ENCODE results near the gene FRMD8. TPM values are rescaled to one million over a fixed set of nuclear protein-coding genes. Genes with fewer than 3 reads are reported as not detected.
A peak's percentile ranks its signal among the peaks of the same experiment; 100 is the strongest.

FRMD8 gene
- total RNA-seq, 1 donor from 2014 or later, result 22.6 TPM

DNA sequence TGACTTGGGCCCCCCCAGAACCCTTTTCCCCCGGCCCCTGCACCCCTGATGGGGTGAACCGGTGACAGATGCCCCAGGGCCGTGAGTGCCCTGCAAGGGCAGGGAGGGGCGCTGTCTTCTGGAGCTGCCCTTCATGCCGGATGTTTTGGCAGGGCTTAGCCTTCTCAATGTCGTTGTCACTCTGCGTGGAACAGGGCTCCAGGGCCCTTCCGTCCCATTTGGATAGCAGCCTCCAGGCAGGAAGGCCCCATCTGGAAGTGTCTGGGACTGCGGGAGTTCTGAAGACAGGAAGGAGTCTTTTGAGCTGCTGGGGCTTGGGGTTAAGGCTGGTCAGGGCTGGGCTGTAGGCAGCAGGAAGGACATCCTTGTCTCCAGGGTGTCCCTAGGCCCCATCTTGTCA lies 4.6 kb downstream of the FRMD8 start:
- ATAC-seq (no peak), DNase-seq (no peak)
- H3K4me3 ChIP-seq, result peak overlapping the region; percentile 37
- TF ChIP-seq, protein P1, sequence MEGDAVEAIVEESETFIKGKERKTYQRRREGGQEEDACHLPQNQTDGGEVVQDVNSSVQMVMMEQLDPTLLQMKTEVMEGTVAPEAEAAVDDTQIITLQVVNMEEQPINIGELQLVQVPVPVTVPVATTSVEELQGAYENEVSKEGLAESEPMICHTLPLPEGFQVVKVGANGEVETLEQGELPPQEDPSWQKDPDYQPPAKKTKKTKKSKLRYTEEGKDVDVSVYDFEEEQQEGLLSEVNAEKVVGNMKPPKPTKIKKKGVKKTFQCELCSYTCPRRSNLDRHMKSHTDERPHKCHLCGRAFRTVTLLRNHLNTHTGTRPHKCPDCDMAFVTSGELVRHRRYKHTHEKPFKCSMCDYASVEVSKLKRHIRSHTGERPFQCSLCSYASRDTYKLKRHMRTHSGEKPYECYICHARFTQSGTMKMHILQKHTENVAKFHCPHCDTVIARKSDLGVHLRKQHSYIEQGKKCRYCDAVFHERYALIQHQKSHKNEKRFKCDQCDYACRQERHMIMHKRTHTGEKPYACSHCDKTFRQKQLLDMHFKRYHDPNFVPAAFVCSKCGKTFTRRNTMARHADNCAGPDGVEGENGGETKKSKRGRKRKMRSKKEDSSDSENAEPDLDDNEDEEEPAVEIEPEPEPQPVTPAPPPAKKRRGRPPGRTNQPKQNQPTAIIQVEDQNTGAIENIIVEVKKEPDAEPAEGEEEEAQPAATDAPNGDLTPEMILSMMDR (IDR thresholded peaks at IDR 0.05), result no peak
- no peaks in the 10 kb centered on the region for H3K9me3 ChIP-seq
- peaks cover 52% of the 10 kb centered on the region for H3K36me3 ChIP-seq
- no peaks in the 10 kb centered on the region for H3K27me3 ChIP-seq (ENCODE audit: low read depth)
- peaks cover 59% of the 10 kb centered on the region for H3K4me1 ChIP-seq
- intact Hi-C loops (cut with DNase I), result no loop called here
- H3K27ac ChIP-seq, result peak overlapping the region; percentile 80

DNA sequence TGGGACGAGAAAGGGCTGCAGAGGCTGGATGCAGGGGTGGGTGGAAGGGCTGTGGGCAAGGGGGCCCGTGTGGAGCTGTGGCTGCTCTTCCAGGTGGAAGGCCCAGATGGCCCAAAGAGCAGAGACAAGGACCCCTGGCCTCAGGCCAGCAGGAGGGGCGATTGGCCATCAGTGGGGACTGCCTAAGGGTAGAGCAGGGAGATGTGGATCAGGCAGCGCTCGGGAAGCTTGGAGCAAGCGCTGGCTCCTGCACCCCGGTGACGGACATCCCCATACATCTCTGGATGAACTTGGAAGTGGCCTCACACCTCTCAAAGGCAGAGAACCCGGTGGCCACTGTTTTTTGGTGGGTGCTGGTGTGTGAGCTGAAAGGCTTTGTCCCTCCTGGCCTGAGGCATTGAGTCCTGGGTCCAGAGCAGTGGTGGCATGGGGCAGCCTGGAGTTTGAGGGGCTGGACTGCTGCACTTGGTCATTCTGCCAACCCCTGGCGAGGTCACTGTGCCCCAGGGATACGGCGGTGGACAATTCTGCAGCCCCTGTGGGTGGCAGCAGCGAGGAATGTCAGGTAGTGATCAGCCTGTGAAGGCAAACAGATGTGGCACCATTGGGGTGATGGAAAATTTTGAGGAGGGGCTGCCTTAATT lies 5.9 kb downstream of the FRMD8 start:
- Histone ChIP-seq H3K4me3 (no peak overlapping the region), H3K9me3 (no peaks in the 10 kb centered on the region), H3K4me1 (peaks cover 52% of the 10 kb centered on the region), H3K27me3 (ENCODE audit: low read depth) (no peaks in the 10 kb centered on the region), H3K36me3 (peaks cover 63% of the 10 kb centered on the region), H3K27ac (peak overlapping the region; percentile 80)
- ATAC-seq (no peak), DNase-seq (no peak)
- intact Hi-C loops (cut with DNase I), result no loop called here
- TF ChIP-seq, protein P1 (IDR thresholded peaks at IDR 0.05), result no peak

DNA sequence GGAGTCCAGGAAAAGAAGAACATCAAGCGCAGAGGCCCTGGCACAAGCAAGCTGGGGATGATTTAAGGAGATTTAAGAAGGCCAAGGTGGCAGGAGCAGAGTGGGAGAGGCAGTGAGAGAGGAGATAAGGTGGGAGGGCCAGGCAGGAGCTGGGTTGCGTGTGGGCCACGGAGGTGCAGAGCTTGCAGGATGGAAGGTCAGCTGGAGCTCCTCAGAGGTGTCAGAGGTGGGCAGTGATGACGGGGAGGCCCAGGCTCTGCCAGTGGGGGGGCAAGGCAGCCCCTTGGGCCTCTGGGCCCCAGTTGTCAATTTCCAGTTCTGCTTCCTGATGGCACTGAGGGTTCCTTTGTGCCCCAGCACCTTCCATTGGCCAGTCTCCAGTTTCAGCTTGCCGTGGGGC lies 6.5 kb downstream of the FRMD8 start:
- Histone ChIP-seq H3K36me3 (peaks cover 69% of the 10 kb centered on the region), H3K4me1 (peaks cover 46% of the 10 kb centered on the region), H3K9me3 (no peaks in the 10 kb centered on the region), H3K4me3 (no peak overlapping the region), H3K27me3 (ENCODE audit: low read depth) (no peaks in the 10 kb centered on the region), H3K27ac (peak overlapping the region; percentile 80)
- DNase-seq (no peak), ATAC-seq (no peak)
- TF ChIP-seq, protein P1 (IDR thresholded peaks at IDR 0.05), result no peak
- intact Hi-C loops (cut with DNase I), result no loop called here

DNA sequence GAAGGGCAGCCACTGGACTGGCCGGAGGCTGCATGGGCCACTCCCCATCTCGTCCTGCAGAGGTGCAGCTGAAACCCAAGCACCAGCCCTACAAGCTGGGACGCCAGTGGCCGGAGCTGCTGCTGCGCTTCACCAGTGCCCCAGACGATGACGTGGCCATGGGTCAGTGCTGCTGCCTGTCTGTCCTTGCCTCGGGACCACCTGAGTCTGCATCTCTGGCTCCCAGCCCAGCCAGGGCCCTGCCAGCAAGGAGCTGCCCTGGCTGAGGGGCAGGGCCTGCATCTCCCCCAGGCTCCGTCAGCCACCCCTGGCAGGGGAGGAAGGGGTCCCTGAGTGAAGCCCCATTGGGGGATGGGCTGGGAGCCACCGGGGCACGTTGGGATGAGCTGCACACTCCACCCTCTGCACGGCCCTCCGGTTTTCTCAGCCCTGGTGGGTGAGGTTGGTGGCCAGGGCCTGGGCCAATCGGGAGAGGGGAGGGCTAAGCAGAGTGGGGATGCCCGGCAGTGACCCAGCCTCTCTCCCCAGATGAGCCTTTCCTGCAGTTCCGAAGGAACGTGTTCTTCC lies 7.2 kb downstream of the FRMD8 start:
- Histone ChIP-seq H3K27me3 (ENCODE audit: low read depth) (no peaks in the 10 kb centered on the region), H3K36me3 (peaks cover 72% of the 10 kb centered on the region), H3K9me3 (no peaks in the 10 kb centered on the region), H3K4me3 (no peak overlapping the region), H3K4me1 (peaks cover 39% of the 10 kb centered on the region), H3K27ac (no peak overlapping the region)
- no peak for ATAC-seq
- intact Hi-C loops (cut with DNase I), result no loop called here
- DNase-seq, result no peak
- TF ChIP-seq, protein P1 (IDR thresholded peaks at IDR 0.05), result no peak

DNA sequence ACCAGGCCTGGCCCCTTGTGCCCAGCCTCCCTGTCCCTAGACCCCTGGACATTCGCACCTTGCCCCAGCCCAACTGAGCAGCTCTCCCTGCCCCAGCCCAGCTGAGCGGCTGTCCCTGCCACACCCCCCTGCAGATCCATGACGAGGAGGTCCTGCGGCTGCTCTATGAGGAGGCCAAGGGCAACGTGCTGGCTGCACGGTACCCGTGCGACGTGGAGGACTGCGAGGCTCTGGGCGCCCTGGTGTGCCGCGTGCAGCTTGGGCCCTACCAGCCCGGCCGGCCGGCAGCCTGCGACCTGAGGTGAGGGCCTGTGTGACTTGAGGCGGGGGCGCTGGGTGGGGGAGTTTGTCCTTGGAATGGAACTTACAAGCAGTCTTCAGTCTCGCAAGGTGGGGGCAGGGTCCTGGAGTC lies 7.7 kb downstream of the FRMD8 start:
- intact Hi-C loops (cut with DNase I), result no loop called here
- Histone ChIP-seq H3K27ac (no peak overlapping the region), H3K9me3 (no peaks in the 10 kb centered on the region), H3K27me3 (ENCODE audit: low read depth) (no peaks in the 10 kb centered on the region), H3K4me1 (peaks cover 34% of the 10 kb centered on the region), H3K36me3 (peaks cover 76% of the 10 kb centered on the region), H3K4me3 (no peak overlapping the region)
- no peak for DNase-seq
- no peak for ATAC-seq
- TF ChIP-seq, protein P1 (IDR thresholded peaks at IDR 0.05), result no peak
